Neuronal stem cell (in vitro differentiated cells): ENCODE data around the gene FBXL2.
A peak's percentile ranks its signal among the peaks of the same experiment; 100 is the strongest.

Experiments used
- DNase-seq: peaks from one replicate; pipeline ENCODE4 v3.0.0-alpha.2; 2013; ENCODE audit warnings: low spot score
- H2AFZ ChIP-seq: one replicate; pipeline ENCODE4 v1.6.1; 2013; ENCODE audit warnings: mild to moderate bottlenecking, low read length, inconsistent platforms
- H2AK5ac ChIP-seq: 2 replicates; pipeline ENCODE4 v1.6.1; 2013; ENCODE audit warnings: low read depth, mild to moderate bottlenecking, inconsistent platforms, low read length, moderate library complexity, mixed read lengths
- H2BK120ac ChIP-seq: 2 replicates; pipeline ENCODE4 v1.6.1; 2013; ENCODE audit warnings: low read depth, mild to moderate bottlenecking, inconsistent platforms, low read length, moderate library complexity, mixed read lengths
- H2BK12ac ChIP-seq: one replicate; pipeline ENCODE4 v1.6.1; 2013; ENCODE audit warnings: low read length, inconsistent platforms
- H2BK15ac ChIP-seq: 2 replicates; pipeline ENCODE4 v1.6.1; 2013; ENCODE audit warnings: mild to moderate bottlenecking, low read length, inconsistent platforms, mixed read lengths
- H2BK5ac ChIP-seq: one replicate; pipeline ENCODE4 v1.6.1; 2013; ENCODE audit warnings: inconsistent platforms, mild to moderate bottlenecking, low read length, moderate library complexity
- H3K14ac ChIP-seq: one replicate; pipeline ENCODE4 v1.6.1; 2013; ENCODE audit warnings: low read length, inconsistent platforms
- H3K18ac ChIP-seq: 2 replicates; pipeline ENCODE4 v1.6.1; 2013; ENCODE audit warnings: low read length, inconsistent platforms
- H3K23ac ChIP-seq: 2 replicates; pipeline ENCODE4 v1.6.1; 2013; ENCODE audit warnings: low read depth, mild to moderate bottlenecking, mixed read lengths, low read length, inconsistent platforms; ENCODE audit not compliant: poor library complexity
- H3K27ac ChIP-seq: replicated peaks from 3 replicates; pipeline ENCODE4 v1.5.1; 2013; ENCODE audit warnings: low read length, inconsistent platforms
- H3K27me3 ChIP-seq, 3 experiments: 2 replicates each; pipeline ENCODE4 v1.6.1; 2013; ENCODE audit warnings: low read length in 3 of 3, mild to moderate bottlenecking in 2 of 3, inconsistent platforms in 1 of 3, low read depth in 1 of 3, mixed read lengths in 1 of 3, moderate library complexity in 1 of 3; ENCODE audit not compliant: control insufficient read depth in 3 of 3, insufficient read depth in 3 of 3
- H3K36me3 ChIP-seq, 2 donors: replicated peaks in 1 of 2; 2 replicates each; pipeline ENCODE4 v1.6.1; 2013; ENCODE audit warnings: low read length in 2 of 2; ENCODE audit not compliant: control insufficient read depth in 2 of 2, insufficient read depth in 2 of 2
- H3K4ac ChIP-seq: 2 replicates; pipeline ENCODE4 v1.6.1; 2013; ENCODE audit warnings: inconsistent platforms, mild to moderate bottlenecking, low read length, moderate library complexity
- H3K4me1 ChIP-seq, 2 donors: 1 replicate in 1 of 2; 2 replicates in 1 of 2; pipeline ENCODE4 v1.6.1; 2013; ENCODE audit warnings: low read length in 2 of 2, low read depth in 1 of 2; ENCODE audit not compliant: control insufficient read depth in 2 of 2, insufficient read depth in 1 of 2
- H3K4me2 ChIP-seq: one replicate; pipeline ENCODE4 v1.6.1; 2013; ENCODE audit warnings: mild to moderate bottlenecking, low read length, inconsistent platforms; ENCODE audit not compliant: insufficient read depth, poor library complexity, severe bottlenecking
- H3K4me3 ChIP-seq, 2 donors: 2 replicates each; pipeline ENCODE4 v1.5.1; 2013; ENCODE audit warnings: low read length in 2 of 2, mild to moderate bottlenecking in 2 of 2, inconsistent platforms in 1 of 2, moderate library complexity in 1 of 2
- H3K79me1 ChIP-seq: one replicate; pipeline ENCODE4 v1.6.1; 2013; ENCODE audit warnings: low read depth, mild to moderate bottlenecking, inconsistent platforms, low read length, moderate library complexity
- H3K9ac ChIP-seq: one replicate; pipeline ENCODE4 v1.6.1; 2013; ENCODE audit warnings: mild to moderate bottlenecking, low read depth, low read length, inconsistent platforms; ENCODE audit not compliant: poor library complexity
- H3K9me3 ChIP-seq, 2 donors: replicated peaks in 1 of 2; 2 replicates each; pipeline versions ENCODE3 to v1.6.1; 2013; ENCODE audit warnings: low read length in 2 of 2, mild to moderate bottlenecking in 2 of 2, inconsistent platforms in 1 of 2, low read depth in 1 of 2, mixed read lengths in 1 of 2, moderate library complexity in 1 of 2; ENCODE audit not compliant: control insufficient read depth in 2 of 2, insufficient read depth in 1 of 2
- H4K8ac ChIP-seq: one replicate; pipeline ENCODE4 v1.6.1; 2013; ENCODE audit warnings: low read depth, mild to moderate bottlenecking, inconsistent platforms, low read length, moderate library complexity
- H4K91ac ChIP-seq: one replicate; pipeline ENCODE4 v1.6.1; 2013; ENCODE audit warnings: low read length, low read depth, mild to moderate bottlenecking, inconsistent platforms; ENCODE audit not compliant: poor library complexity
- WGBS, 2 donors: extraction: QIAGEN DNeasy Blood & Tissue Kit; methylation state at CpG; one replicate each; pipeline ENCODE4 v1.1.7; 2013; ENCODE audit warnings: missing lambda C conversion rate in 2 of 2, mixed read lengths in 1 of 2; ENCODE audit not compliant: insufficient read length in 2 of 2, insufficient replicate concordance in 1 of 2; ENCODE audit errors: extremely low coverage in 2 of 2; 5-methylcytosine and 5-hydroxymethylcytosine counted together

Gene FBXL2

DNA sequence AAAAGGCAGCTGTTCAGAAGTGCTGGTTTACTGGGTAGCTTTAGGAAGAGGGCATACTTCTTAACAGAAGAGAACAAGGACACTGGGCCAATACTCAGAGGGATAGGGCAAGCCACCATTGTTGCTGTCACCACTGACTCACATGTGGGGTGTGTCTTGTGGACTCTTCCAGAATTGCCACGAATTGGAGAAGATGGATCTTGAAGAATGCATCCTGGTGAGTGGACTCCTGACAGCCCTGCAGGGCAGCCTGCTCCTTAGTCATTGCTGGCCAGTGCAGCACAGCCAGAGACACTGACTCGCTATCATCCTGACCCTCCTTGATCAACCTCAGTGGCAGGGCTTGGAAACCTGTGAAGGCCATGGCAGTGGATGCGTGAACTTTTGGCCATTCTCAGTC, 100.7 kb downstream of the FBXL2 start:
- Histone ChIP-seq H3K9me3 (no peaks in the 10 kb centered on the region), H2BK15ac (no peak overlapping the region), H4K91ac (no peak overlapping the region), H2BK120ac (no peak overlapping the region), H3K36me3 (peaks cover 8 to 9% of the 10 kb centered on the region in 2 donors), H3K4me2 (no peak overlapping the region), H3K79me1 (no peaks in the 10 kb centered on the region), H3K9ac (no peak overlapping the region), H2BK5ac (no peak overlapping the region), H2AFZ (no peak overlapping the region), H4K8ac (no peak overlapping the region), H3K27me3 (no peaks in the 10 kb centered on the region), H3K14ac (no peak overlapping the region), H3K4ac (no peak overlapping the region), H3K18ac (peak overlapping the region; percentile 27), H3K23ac (no peak overlapping the region), H2AK5ac (no peak overlapping the region), H3K4me3 (no peak overlapping the region), H3K4me1 (no peaks in the 10 kb centered on the region), H2BK12ac (no peak overlapping the region), H3K27ac (no peak overlapping the region)
- WGBS, 2 donors, result no CpG with 5 or more reads among the region's 3 CpGs
- no peak for DNase-seq

DNA sequence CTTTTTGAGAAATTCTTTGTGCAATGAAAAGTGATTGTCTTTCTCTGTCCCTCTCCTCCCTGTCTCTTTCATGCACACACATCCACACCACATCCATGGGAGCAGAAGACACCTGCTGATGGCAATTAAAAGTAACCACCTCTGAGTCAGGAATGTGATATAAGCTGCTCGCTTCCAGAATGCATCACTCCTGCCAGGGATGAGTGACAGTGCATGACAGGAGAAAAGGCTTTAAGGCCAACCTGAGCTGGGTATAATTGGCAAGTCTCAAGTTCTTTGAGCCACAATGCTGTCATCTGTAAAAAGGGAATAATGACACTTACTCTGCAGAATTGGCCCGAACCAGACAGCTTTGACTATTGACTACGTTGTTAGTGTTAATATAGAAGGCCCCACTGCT, 103.4 kb downstream of the FBXL2 start:
- H3K27me3 ChIP-seq, result no peaks in the 10 kb centered on the region
- H2AFZ ChIP-seq, result no peak overlapping the region
- no peak overlapping the region for H2BK120ac ChIP-seq
- no peak overlapping the region for H3K9ac ChIP-seq
- H3K18ac ChIP-seq, result no peak overlapping the region
- H3K14ac ChIP-seq, result no peak overlapping the region
- no peak overlapping the region for H3K23ac ChIP-seq
- no peak overlapping the region for H3K4ac ChIP-seq
- no peak overlapping the region for H2BK12ac ChIP-seq
- H4K8ac ChIP-seq, result no peak overlapping the region
- no peaks in the 10 kb centered on the region for H3K9me3 ChIP-seq
- H2BK15ac ChIP-seq, result no peak overlapping the region
- WGBS, 2 donors, result no CpG with 5 or more reads among the region's 3 CpGs
- H4K91ac ChIP-seq, result no peak overlapping the region
- H3K4me2 ChIP-seq, result no peak overlapping the region
- H2BK5ac ChIP-seq, result no peak overlapping the region
- no peak overlapping the region for H3K4me3 ChIP-seq
- no peaks in the 10 kb centered on the region for H3K79me1 ChIP-seq
- no peak for DNase-seq
- H3K27ac ChIP-seq, result no peak overlapping the region
- H3K36me3 ChIP-seq, result peaks cover 10 to 29% of the 10 kb centered on the region in 2 donors
- no peaks in the 10 kb centered on the region for H3K4me1 ChIP-seq
- no peak overlapping the region for H2AK5ac ChIP-seq

DNA sequence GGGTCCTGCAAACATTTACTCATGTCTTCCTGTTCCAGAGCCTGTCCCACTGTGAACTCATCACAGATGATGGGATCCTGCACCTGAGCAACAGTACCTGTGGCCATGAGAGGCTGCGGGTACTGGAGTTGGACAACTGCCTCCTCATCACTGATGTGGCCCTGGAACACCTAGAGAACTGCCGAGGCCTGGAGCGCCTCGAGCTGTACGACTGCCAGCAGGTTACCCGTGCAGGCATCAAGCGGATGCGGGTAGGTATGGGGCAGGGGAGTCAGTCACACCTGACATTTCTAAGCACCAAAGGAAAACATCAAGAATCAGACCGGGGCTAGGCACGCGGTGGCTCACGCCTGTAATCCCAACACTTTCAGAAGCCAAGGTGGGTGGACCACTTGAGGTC, 106.7 kb downstream of the FBXL2 start:
- Histone ChIP-seq H3K36me3 (peaks cover 11 to 60% of the 10 kb centered on the region in 2 donors), H3K27me3 (no peaks in the 10 kb centered on the region), H3K4me3 (no peak overlapping the region), H4K8ac (no peak overlapping the region), H3K27ac (no peak overlapping the region), H3K18ac (no peak overlapping the region), H3K79me1 (no peaks in the 10 kb centered on the region), H2AK5ac (no peak overlapping the region), H2AFZ (no peak overlapping the region), H3K9me3 (no peaks in the 10 kb centered on the region), H3K9ac (no peak overlapping the region), H2BK5ac (no peak overlapping the region), H3K14ac (no peak overlapping the region), H3K4me1 (no peaks in the 10 kb centered on the region), H3K4me2 (no peak overlapping the region), H2BK120ac (no peak overlapping the region), H2BK12ac (no peak overlapping the region), H4K91ac (no peak overlapping the region), H2BK15ac (no peak overlapping the region), H3K4ac (no peak overlapping the region), H3K23ac (no peak overlapping the region)
- no peak for DNase-seq
- no CpG with 5 or more reads among the region's 12 CpGs for WGBS, 2 donors

DNA sequence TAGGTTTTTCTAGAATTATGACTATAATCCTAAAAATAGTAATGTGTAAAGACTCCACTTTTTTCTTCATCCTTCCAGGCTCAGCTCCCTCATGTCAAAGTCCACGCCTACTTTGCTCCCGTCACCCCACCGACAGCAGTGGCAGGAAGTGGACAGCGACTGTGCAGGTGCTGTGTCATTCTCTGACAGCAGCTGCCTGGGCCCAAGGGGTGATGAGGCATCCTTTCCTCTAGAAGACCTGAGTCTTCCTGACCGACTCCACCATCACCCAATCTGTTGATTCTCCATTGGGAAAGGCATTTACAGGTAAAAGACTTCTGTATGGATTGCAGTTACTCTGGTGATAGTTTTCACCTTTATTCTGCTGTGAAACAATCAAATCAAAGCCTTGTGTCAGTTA, 108.2 kb downstream of the FBXL2 start:
- Histone ChIP-seq H3K4ac (no peak overlapping the region), H3K4me1 (no peaks in the 10 kb centered on the region), H3K14ac (no peak overlapping the region), H2BK15ac (no peak overlapping the region), H2BK5ac (no peak overlapping the region), H2BK12ac (no peak overlapping the region), H3K27ac (no peak overlapping the region), H3K18ac (no peak overlapping the region), H2BK120ac (no peak overlapping the region), H3K23ac (no peak overlapping the region), H3K79me1 (no peaks in the 10 kb centered on the region), H4K8ac (no peak overlapping the region), H3K27me3 (no peaks in the 10 kb centered on the region), H3K36me3 (peaks cover 18 to 73% of the 10 kb centered on the region in 2 donors), H3K9me3 (no peaks in the 10 kb centered on the region), H2AK5ac (no peak overlapping the region), H3K4me3 (no peak overlapping the region), H4K91ac (no peak overlapping the region), H3K4me2 (no peak overlapping the region), H3K9ac (no peak overlapping the region), H2AFZ (no peak overlapping the region)
- no peak for DNase-seq
- WGBS, 2 donors, result no CpG with 5 or more reads among the region's 5 CpGs
